NCI-H345 (cell line): Measurements from ENCODE around the gene GRM6.

ENCODE experiments used
- DNase-seq: peaks from one replicate; lab custom pipeline; 2025; lab: John Stamatoyannopoulos, UW

Gene GRM6

GRCh38 chr5:178983728-178984127 lies 11.4 kb downstream of the GRM6 start:
- DNase-seq, result no peak

DNA sequence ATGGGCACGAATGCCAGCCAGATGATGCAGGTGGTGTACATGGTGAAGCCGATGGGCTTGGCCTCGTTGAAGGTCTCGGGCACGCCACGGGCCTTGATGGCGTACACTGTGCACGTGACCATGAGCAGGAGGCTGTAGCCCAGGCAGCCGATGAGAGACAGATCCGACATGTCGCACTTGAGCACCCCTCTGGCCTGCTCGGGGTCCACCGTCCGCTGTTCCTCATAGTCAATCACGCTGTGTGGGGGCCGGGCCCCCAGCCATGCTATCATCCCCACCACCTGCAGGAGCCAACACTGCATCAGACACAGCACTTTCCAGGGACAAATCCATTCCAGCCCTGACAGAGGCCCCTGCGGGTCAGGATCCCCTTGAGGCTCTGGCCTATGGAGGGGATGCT lies 12.2 kb downstream of the GRM6 start:
- DNase-seq, result no peak

GRCh38 chr5:178981381-178981780 lies 13.7 kb downstream of the GRM6 start:
- no peak for DNase-seq

DNA sequence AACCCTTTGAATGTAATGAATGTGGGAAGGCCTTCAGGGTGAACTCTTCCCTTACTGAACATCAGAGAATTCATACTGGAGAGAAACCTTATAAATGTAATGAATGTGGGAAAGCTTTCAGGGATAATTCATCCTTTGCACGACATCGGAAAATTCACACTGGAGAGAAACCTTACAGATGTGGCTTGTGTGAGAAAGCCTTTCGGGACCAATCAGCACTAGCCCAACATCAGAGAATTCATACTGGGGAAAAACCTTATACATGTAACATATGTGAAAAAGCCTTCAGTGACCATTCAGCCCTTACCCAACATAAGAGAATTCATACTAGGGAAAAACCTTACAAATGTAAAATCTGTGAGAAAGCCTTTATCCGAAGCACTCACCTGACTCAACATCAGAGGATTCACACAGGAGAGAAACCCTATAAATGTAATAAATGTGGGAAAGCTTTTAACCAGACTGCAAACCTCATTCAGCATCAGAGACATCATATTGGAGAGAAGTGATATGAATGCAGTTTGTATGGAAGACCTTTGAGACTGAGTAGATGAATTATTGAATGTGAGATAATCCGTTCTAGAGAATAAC lies 29.6 kb downstream of the GRM6 start:
- DNase-seq, result no peak

DNA sequence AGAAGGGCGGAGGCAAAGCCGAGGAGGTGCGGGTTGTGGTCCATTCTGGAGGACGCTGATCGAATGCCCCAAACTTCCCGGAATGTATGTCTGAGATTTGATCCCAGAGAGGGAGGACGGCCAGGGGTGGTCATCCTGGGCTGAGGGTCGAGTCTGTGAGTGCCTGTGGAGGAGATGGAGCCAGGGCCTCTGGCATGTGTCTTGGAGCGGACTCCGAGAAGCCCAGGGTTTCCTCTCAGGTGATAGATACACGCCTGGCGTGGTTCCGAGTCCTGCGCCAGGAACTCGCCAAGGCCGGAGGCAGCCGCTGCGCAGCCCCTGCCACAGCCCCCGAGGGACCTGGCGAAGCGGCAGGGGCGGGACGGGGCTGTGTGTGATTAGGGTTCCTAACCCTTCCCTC lies 53.8 kb downstream of the GRM6 start:
- DNase-seq, result no peak

DNA sequence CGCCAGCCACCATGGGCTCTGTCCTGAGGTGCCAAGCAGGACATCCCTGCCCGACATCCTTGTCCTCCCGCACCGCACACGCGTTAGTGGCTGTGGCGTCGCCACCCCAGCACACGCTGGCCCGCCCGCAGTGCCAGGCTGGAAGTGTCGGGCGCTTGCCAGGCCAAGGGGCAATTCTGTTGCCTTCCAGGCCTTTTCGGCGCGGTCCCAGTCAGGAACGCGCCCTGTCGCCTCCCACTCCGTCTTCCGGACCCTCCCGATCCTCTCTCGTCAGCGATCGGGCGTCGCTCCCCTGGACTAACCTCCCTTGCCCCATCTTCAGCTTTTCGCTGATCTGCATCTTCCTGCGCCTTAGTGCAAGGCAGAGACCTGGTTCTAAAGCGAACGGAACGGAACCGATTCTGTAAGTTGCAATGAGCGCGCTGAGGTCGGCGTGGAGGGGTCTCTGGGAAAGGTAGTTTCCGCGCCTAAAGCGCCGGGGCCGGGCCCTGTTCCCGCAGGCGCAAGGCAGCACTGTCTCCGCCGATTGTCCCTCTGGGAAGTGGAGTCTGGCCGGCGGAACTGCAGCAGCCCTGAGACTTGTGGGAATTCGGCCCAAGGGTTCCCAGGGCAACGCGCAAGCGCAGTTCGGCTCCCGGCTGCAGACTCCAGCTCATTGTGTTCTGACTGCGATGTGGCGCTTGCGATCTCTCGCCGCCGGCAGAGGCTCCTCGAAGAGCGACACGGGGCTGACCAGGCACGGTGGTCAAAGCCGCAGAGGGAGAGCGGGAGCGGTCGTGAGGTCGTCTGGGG lies 54.4 kb downstream of the GRM6 start, which contains the start of gene ZNF454:
TSS of gene ZNF454 (plus strand) at position 630 of the 792 bp plus-strand sequence. CDS start 1,594 bp downstream, outside the sequence.
- no peak for DNase-seq

- no peak for DNase-seq
Observed at GRCh38 chr5:178931846-178932760, 63.0 kb downstream of the GRM6 start.
